HCT116 (cell line): ENCODE data around the gene ZNF169. TPM values are rescaled to one million over a fixed set of nuclear protein-coding genes. Genes with fewer than 3 reads are reported as not detected.

Experiments used
- ATAC-seq: fragments of 200-7000 bp; cut with Tn5 transposase; 2 replicates; pipeline ENCODE4 v1.9.1; 2020; ENCODE audit warnings: mild to moderate bottlenecking, moderate library complexity
- BruUV-seq: library from RNA; stranded (reverse); fragments of 400-500 nt; replicated peaks from 2 replicates; lab custom pipeline; 2021; lab: Mats Ljungman, UMichigan
- CTCF ChIA-PET: fragments of 300-600 bp; sonication (Branson Sonifier 250); formaldehyde crosslinking; loops from one replicate; lab custom pipeline; 2021; ENCODE audit warnings: antibody characterized with exemption; lab: Charles Lee
- POLR2A ChIA-PET: fragments of 300-600, 350-600 bp; sonication (Branson Sonifier 250); formaldehyde crosslinking; loops from one replicate; lab custom pipeline; 2021; ENCODE audit warnings: antibody characterized with exemption; lab: Charles Lee
- RAD21 ChIA-PET, 2 experiments: fragments of 300-600 bp; sonication (Branson Sonifier 250); formaldehyde crosslinking; loops; one replicate each; lab custom pipeline; 2023; ENCODE audit warnings: low total read pairs in 2 of 2; ENCODE audit not compliant: uncharacterized antibody in 2 of 2, unreplicated experiment in 2 of 2, low non-redundant PET in 1 of 2; lab: Charles Lee
- DNase-seq: peaks from one replicate; pipeline ENCODE4 v3.0.0-alpha.2; 2010; ENCODE audit warnings: low read depth, low spot score
- H2AFZ ChIP-seq: fragments of 200-600 bp; shearing (Covaris generic), sonication (generic); 2 replicates; pipeline ENCODE4 v1.6.1; 2017; ENCODE audit warnings: low read depth, mixed run types, mixed read lengths, antibody characterized with exemption, low read length; ENCODE audit not compliant: poor library complexity, severe bottlenecking
- H3K27ac ChIP-seq: 2 replicates; pipeline ENCODE4 v1.5.1; 2012; ENCODE audit warnings: low read depth, low read length
- H3K27me3 ChIP-seq: fragments of 200-600 bp; sonication (generic); 2 replicates; pipeline ENCODE4 v1.6.1; 2016; ENCODE audit warnings: mixed run types, low read length, mixed read lengths; ENCODE audit not compliant: insufficient read depth
- H3K36me3 ChIP-seq, 2 experiments: fragments of 200-500 bp in 1 of 2; fragments of 200-600 bp in 1 of 2; sonication (Bioruptor generic) in 1 of 2; sonication (generic) in 1 of 2; 2 replicates each; pipeline versions ENCODE4 v1.5.1 to v1.6.1; 2014 to 2016; ENCODE audit warnings: low read length in 2 of 2, inconsistent platforms in 1 of 2, mixed read lengths in 1 of 2, mixed run types in 1 of 2; ENCODE audit not compliant: insufficient read depth in 2 of 2, control insufficient read depth in 1 of 2
- H3K4me1 ChIP-seq, 2 experiments: fragments of 200-600 bp in 1 of 2; sonication (generic) in 1 of 2; 2 replicates each; pipeline versions ENCODE4 v1.5.1 to v1.6.1; 2012 to 2017; ENCODE audit warnings: low read length in 2 of 2, inconsistent platforms in 1 of 2, mild to moderate bottlenecking in 1 of 2, mixed read lengths in 1 of 2, mixed run types in 1 of 2, moderate library complexity in 1 of 2; ENCODE audit not compliant: insufficient read depth in 2 of 2, control insufficient read depth in 1 of 2
- H3K4me2 ChIP-seq: fragments of 200-600 bp; sonication (generic); 2 replicates; pipeline ENCODE4 v1.6.1; 2017; ENCODE audit warnings: mixed run types, low read length, mixed read lengths
- H3K4me3 ChIP-seq, 2 experiments: fragments of 200-600 bp in 1 of 2; sonication (generic) in 1 of 2; replicated peaks in 1 of 2; 2 replicates each; pipeline ENCODE4 v1.5.1; 2011 to 2016; ENCODE audit warnings: low read length in 2 of 2, control low read depth in 1 of 2, low read depth in 1 of 2, mild to moderate bottlenecking in 1 of 2, mixed read lengths in 1 of 2, mixed run types in 1 of 2
- H3K79me2 ChIP-seq: fragments of 200-600 bp; sonication (generic); 2 replicates; pipeline ENCODE4 v1.6.1; 2017; ENCODE audit warnings: mild to moderate bottlenecking, mixed run types, low read length, moderate library complexity, mixed read lengths; ENCODE audit not compliant: insufficient read depth
- H3K9ac ChIP-seq: fragments of 200-600 bp; sonication (generic); 2 replicates; pipeline ENCODE4 v1.6.1; 2016; ENCODE audit warnings: low read length, mixed read lengths
- H3K9me2 ChIP-seq: fragments of 200-600 bp; sonication (generic), shearing (Covaris generic); 2 replicates; pipeline ENCODE4 v1.6.1; 2017; ENCODE audit warnings: mixed run types, mild to moderate bottlenecking, moderate library complexity; ENCODE audit not compliant: insufficient read depth
- H3K9me3 ChIP-seq, 2 experiments: fragments of 200-500 bp in 1 of 2; fragments of 200-600 bp in 1 of 2; sonication (Bioruptor generic) in 1 of 2; sonication (generic) in 1 of 2; 2 replicates each; pipeline ENCODE4 v1.6.1; 2014 to 2017; ENCODE audit warnings: low read length in 2 of 2, mixed read lengths in 2 of 2, inconsistent platforms in 1 of 2, low read depth in 1 of 2, mild to moderate bottlenecking in 1 of 2, mixed run types in 1 of 2, moderate library complexity in 1 of 2; ENCODE audit not compliant: control insufficient read depth in 1 of 2, insufficient read depth in 1 of 2
- H4K20me1 ChIP-seq: fragments of 200-600 bp; sonication (generic), shearing (Covaris generic); 2 replicates; pipeline ENCODE4 v1.6.1; 2017; ENCODE audit warnings: mixed run types, mild to moderate bottlenecking, moderate library complexity; ENCODE audit not compliant: insufficient read depth
- CBX3 ChIP-seq: IDR thresholded peaks from 2 replicates; pipeline ENCODE4 v1.6.1; 2012; ENCODE audit warnings: low read depth
- EGR1 ChIP-seq: IDR thresholded peaks from 2 replicates; pipeline ENCODE4 v1.6.1; 2012; ENCODE audit warnings: low read depth
- ELF1 ChIP-seq: IDR thresholded peaks from 2 replicates; pipeline ENCODE4 v1.6.1; 2012; ENCODE audit warnings: low read depth, borderline replicate concordance
- FOSL1 ChIP-seq: IDR thresholded peaks from 2 replicates; pipeline ENCODE4 v1.6.1; 2012; ENCODE audit warnings: low read depth
- JUND ChIP-seq: IDR thresholded peaks from 2 replicates; pipeline ENCODE4 v1.6.1; 2012
- MAX ChIP-seq: IDR thresholded peaks from 2 replicates; pipeline ENCODE4 v1.6.1; 2012
- POLR2A ChIP-seq: IDR thresholded peaks from 2 replicates; pipeline ENCODE4 v1.7.0; 2011; ENCODE audit warnings: borderline replicate concordance; ENCODE audit not compliant: insufficient read depth, insufficient read length; ENCODE audit errors: extremely low read depth
- RAD21 ChIP-seq: IDR thresholded peaks from 2 replicates; pipeline ENCODE4 v1.6.1; 2012; ENCODE audit warnings: low read depth, mild to moderate bottlenecking
- TCF7L2 ChIP-seq: IDR thresholded peaks from 2 replicates; pipeline ENCODE4 v1.7.0; 2011; ENCODE audit warnings: borderline replicate concordance, inconsistent platforms; ENCODE audit not compliant: insufficient read depth, insufficient read length; ENCODE audit errors: extremely low read depth
- ZBTB33 ChIP-seq: IDR thresholded peaks from 2 replicates; pipeline ENCODE4 v1.6.1; 2011; ENCODE audit warnings: mild to moderate bottlenecking, low read length, moderate library complexity; ENCODE audit not compliant: insufficient replicate concordance; ENCODE audit errors: extremely low read depth
- intact Hi-C: fragments of 100-400 bp; cut with micrococcal nuclease; formaldehyde crosslinking; loops from 2 replicates; pipeline ENCODE4 v1.10.0; 2022
- total RNA-seq: library from RNA; stranded (reverse); gene quantifications from one replicate; pipeline ENCODE4 v1.2.1, GENCODE V29; 2021; ENCODE audit not compliant: unreplicated experiment

The ZNF169 gene
- total RNA-seq, 1 experiment from 2014 or later = 5.4 TPM

GRCh38 chr9:94212091-94212490 is 47.0 kb upstream of the ZNF169 start:
- H3K36me3 ChIP-seq = no peaks in the 10 kb centered on the region
- H3K4me3 ChIP-seq = no peak overlapping the region
- ChIA-PET RAD21 (interaction anchor here in 1 of 2 experiments (0.8 kb wide), 1 partner anchor 530 kb away, joined by 3 read pairs; no protein-coding TSS in a partner anchor), CTCF (interaction anchor here (1.5 to 5.2 kb wide), 3 partner anchors 147 to 198 kb away, joined by 3 to 133 read pairs (median 56); no protein-coding TSS in a partner anchor), POLR2A (interaction anchor here (1.9 to 2.0 kb wide), 2 partner anchors 127 to 200 kb away, joined by 4 to 6 read pairs; no protein-coding TSS in a partner anchor)
- no peaks in the 10 kb centered on the region for H3K4me1 ChIP-seq
- TF ChIP-seq EGR1 = no peak
- no peak for TF ChIP-seq MAX
- TF ChIP-seq ZBTB33 = no peak
- TF ChIP-seq CBX3 = no peak
- no peak overlapping the region for H3K27ac ChIP-seq
- H3K9me3 ChIP-seq = no peaks in the 10 kb centered on the region
- no peak overlapping the region for H2AFZ ChIP-seq
- no peaks in the 10 kb centered on the region for H3K79me2 ChIP-seq
- H4K20me1 ChIP-seq = no peaks in the 10 kb centered on the region
- no peak overlapping the region for H3K9ac ChIP-seq
- DNase-seq = no peak
- BruUV-seq = no TSS peak
- H3K27me3 ChIP-seq = no peaks in the 10 kb centered on the region
- H3K4me2 ChIP-seq = no peak overlapping the region
- intact Hi-C loops = loop anchor here (2.0 kb wide), 2 partner anchors 249 to 391 kb away; no protein-coding TSS in a partner anchor
- no peak for ATAC-seq
- no peaks in the 10 kb centered on the region for H3K9me2 ChIP-seq

- Histone ChIP-seq H3K9ac (no peak overlapping the region), H3K36me3 (no peaks in the 10 kb centered on the region), H2AFZ (no peak overlapping the region), H3K79me2 (no peaks in the 10 kb centered on the region), H4K20me1 (no peaks in the 10 kb centered on the region), H3K27ac (no peak overlapping the region), H3K27me3 (no peaks in the 10 kb centered on the region), H3K4me3 (no peak overlapping the region), H3K4me2 (no peak overlapping the region), H3K9me3 (no peaks in the 10 kb centered on the region), H3K4me1 (no peaks in the 10 kb centered on the region), H3K9me2 (no peaks in the 10 kb centered on the region)
- TF ChIP-seq POLR2A (no peak), MAX (no peak), FOSL1 (no peak), RAD21 (no peak), ELF1 (no peak), JUND (no peak), TCF7L2 (no peak)
- intact Hi-C loops = loop anchor here (2.0 kb wide), 2 partner anchors 250 to 392 kb away; no protein-coding TSS in a partner anchor
- CTCF ChIA-PET = interaction anchor here (1.5 to 5.2 kb wide), 7 partner anchors 11 to 646 kb away, joined by 3 to 133 read pairs (median 7); no protein-coding TSS in a partner anchor
- POLR2A ChIA-PET = interaction anchor here (1.9 to 2.0 kb wide), 2 partner anchors 127 to 200 kb away, joined by 4 to 6 read pairs; no protein-coding TSS in a partner anchor
- RAD21 ChIA-PET = interaction anchor here in 1 of 2 experiments (0.8 to 1.2 kb wide), 2 partner anchors 146 to 531 kb away, joined by 3 to 5 read pairs; no protein-coding TSS in a partner anchor
- DNase-seq = no peak
- ATAC-seq = no peak
- no TSS peak for BruUV-seq
Measured at GRCh38 chr9:94212531-94212930, 46.6 kb upstream of the ZNF169 start.
